HG02870 (cell line): ENCODE results near the gene GNB1L.

Source experiments
- ATAC-seq: cut with Tn5 transposase; IDR thresholded peaks from one replicate; pipeline ENCODE4 v1.9.1; 2021; ENCODE audit warnings: mild to moderate bottlenecking, moderate library complexity; ENCODE audit not compliant: unreplicated experiment

Gene GNB1L

DNA sequence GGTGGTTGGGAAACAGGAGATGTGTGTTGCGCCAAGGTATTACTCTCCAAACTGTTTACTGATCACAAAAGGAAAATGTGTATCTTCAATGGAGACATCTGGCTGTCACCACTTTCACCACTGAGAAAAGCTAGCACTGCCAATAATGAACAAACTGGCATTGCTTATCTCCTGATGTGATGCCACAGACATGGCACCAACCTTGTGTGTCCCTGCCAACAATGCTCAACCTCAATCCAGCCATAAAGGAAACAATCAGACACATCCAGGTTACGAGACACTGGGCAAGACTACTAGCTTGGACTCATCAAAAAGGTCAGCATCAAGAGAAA is 28.1 kb downstream of the GNB1L start:
- ATAC-seq, result no peak

DNA sequence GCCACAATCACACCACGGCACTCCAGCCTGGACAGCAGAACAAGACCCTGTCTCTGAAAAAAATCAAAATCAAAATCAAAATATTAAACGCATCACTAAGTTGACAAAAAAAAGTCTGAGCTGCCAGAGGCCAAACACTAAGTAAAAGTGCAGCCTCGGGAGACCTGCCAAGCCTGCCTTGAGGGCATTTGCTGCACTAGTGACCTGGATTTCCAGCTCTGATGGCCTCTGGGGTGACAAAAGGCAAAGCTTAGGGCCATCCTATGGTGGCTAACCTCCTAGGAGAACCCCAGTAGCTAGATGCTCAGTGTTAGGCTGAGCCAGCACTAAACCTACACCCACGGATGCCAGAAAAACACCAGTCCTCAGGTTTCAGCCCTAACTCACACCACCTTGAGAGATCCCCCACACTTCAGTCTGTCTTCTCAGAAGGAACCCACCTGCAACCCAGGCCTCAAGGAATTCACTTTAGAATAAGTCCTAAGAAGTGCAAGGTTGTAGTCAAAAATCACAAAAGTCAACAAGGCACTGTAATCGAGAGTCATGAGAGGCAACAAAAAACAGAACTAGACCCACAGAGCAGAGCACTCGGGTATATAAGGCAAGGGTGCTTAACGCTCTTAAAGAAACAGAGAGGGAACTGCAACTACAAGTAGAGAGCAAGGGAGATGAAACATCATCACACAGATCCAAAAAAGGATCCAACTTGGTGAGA is 28.6 kb downstream of the GNB1L start:
- ATAC-seq, result no peak

DNA sequence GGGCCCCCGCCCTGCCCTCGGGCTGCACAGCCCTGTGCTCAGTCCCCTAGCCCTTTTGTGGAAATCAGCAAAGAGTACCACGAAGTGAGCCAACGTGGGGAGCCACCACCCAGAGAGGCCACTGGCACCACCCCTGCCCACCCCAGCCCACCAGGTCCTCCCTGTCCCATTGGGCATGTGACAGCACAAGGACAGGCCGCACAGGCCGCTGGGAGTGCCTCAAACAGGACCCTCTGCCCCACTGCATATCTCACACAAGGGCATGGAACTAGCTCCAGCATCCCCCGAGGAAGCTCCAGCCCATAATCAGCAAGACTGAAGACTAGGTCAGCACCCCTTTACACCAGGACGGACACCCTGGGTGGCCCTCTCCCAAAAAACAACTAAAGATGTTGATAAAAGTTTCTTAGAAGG is 29.7 kb downstream of the GNB1L start:
- ATAC-seq, result no peak

DNA sequence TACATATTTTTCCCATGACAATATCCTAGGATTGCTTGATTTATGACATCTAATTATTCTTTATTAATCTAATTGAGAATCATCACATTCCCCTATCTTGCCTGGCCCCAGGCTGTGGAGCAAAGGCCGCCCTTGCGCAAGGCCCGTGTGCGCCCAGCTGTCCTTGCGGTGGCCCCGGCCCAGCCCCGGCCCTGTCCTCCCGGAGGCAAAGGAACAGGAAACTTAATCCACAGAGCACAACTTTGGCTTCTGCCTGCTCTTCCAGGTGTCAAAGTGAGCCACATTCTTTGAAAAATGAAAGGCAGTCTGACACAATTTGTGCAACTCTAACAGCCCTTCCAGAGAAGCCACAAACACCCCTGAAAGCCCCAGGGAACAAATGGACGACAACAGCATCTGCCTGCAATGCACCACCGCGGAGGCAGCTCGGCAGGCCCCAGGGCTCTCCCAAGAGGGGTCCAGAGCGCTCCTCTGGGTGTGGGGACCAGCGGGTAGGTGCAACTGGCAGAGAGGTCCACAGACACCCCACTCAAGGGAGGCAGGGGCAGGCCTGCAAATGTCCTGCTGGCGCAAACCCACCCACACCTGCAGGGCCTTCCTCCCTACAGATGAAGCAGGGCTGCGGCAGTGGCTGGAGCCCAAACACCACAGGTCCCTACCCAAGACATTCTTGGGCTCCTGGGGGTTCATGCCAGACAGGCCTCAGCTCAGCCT is 30.3 kb downstream of the GNB1L start:
- ATAC-seq, result no peak

DNA sequence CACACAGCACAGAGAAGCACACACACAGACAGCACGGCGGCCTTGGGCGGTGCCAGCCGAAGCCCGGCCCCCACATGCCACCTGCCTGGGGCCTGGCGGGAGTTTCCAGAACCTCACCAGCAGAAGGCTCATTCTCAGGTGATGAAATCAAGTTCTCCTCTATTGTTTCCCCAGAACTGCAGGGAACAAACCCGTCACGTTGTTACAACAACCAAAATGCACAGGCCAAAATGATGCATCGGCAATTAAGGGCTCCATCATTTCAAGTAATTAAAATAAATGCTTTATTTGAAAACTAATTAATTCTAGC is 30.8 kb downstream of the GNB1L start:
- ATAC-seq, result no peak

DNA sequence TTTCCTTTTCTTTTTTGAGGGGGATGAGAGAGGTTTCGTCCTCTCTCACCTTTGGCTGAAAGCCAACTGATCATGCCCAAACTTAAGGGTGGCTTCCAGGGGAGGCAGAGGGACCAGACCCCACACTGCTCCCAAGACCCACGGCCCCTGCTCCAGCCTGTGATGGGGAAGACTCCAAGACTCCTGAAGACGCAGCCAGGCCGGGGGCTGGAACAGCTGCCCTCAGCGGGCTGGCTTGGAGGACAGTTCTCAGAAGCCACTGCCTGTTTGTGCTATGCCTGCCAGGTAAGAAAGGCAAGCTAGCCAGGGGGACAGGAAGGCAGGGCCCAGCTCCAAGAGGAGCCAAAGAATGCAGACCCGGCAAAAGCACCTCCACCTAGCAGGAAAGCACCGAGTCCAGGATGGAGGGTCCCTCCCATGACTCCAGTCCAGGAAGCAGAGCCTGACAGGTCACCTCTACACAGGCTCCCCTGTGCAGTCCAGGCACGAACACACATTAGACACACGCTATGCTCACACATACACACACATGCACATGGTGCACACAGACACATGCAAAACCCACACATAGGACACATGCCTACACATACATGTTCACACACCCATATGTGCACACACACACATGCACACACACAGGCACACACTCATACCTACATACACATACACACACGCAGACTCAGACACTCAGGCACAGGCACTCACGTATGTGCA is 31.3 kb downstream of the GNB1L start:
- no peak for ATAC-seq

DNA sequence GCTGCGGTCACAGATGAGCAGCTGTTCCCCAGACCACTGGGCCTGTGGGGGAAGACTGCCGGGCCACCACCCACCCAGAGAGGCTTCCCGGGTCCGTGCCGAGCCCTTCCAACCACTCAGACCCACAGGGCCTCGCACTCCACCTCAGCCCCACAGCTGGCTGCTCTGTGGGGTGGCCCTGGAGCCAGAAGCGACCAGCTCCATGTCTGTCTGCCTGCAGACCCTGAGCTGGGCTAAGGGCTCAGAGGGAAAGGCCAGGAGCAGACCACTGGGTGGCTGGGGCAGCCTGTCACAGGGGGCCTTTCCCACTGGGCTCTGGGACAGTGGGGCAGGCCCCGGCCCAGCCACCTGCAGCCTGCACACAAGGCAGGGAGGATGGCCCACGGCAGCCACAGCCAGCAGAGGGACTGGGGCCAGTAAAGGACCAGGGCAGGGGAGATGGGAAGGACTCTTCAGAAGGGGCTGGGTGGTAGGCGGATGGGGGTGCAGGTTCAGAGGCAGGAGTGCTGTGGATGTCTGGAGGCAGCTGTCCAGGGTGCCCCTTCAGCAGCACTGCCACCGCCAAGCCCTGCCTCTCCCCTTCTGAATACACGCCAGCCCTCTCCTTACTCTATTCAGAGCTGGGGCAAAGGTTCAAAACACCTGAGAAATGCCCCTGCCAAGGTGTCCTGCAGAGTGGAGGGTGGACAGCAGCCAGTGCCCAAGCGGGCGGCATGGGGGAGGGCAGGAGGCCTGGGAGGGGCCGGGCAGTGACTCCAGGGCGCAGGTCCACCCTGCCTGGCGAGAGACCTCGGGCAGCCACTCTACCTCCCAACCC is 32.2 kb downstream of the GNB1L start:
- ATAC-seq, result no peak

DNA sequence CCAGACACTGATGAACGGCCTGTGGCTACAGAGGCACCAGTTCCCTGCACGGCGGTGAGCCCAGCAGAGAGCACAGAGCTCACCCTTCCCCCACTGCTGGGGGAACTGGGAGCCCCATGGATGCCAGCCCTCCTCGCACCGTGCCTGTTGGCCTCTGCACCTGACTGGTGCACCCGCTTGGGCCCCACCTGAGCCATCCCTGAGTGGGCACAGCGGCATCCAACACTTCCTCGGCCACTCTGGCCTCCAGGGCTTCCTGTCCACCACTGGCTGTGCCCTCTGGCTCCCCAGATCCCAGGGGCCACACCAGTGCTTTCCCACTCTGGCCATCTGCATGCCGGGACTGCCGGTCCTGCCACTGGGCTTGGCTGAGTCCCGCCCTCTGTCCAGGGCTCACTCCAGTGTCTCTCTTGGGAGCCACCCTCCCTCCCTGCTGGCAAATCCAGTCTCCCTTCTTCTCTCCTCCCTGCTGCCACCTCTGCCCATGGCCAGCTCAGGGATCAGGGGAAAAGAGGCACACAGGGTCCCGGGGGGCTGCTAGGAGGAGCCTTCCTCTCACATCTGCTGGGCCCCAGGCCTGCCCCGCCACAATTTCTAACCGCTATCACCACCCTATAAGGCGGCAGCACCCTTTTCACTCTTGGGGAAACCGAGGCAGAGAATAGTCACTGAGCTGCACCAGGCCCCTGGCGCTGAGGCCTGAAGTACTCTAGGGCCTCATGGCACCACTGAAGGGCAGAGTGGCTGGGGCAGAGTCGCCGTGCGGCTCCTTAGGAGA is 33.0 kb downstream of the GNB1L start:
- ATAC-seq, result no peak

DNA sequence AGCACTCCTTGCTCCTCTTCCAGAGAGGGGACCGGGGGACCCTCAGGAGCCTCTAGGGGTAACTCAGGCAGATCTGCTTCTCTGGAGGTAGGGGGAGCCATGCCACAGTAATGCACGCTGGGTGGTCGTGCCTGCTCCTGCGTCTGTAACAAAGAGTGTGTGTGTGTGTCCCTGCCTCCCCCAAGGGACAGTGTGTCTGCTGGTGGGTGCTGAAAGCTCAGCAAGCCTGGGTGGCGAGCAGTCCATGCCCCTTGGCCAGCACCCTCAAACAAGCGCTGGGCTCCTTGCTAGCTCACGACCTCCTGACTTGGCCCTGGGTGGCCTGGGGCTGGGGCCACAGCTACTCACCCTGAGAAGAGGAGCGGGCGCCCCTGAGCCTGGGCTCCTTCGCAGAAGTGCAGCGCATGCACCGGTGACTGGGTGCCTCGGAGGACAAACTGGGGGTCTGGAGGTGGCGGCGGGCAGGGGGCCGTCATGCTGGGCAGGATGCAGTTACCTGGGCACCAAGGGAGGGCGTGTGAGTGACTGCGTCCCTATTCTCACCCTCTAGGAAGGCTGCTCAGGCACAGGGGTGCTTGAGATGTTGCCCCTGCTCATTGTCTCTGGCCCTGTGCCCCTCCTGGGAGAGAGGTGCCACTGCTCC is 33.7 kb downstream of the GNB1L start:
- no peak for ATAC-seq

DNA sequence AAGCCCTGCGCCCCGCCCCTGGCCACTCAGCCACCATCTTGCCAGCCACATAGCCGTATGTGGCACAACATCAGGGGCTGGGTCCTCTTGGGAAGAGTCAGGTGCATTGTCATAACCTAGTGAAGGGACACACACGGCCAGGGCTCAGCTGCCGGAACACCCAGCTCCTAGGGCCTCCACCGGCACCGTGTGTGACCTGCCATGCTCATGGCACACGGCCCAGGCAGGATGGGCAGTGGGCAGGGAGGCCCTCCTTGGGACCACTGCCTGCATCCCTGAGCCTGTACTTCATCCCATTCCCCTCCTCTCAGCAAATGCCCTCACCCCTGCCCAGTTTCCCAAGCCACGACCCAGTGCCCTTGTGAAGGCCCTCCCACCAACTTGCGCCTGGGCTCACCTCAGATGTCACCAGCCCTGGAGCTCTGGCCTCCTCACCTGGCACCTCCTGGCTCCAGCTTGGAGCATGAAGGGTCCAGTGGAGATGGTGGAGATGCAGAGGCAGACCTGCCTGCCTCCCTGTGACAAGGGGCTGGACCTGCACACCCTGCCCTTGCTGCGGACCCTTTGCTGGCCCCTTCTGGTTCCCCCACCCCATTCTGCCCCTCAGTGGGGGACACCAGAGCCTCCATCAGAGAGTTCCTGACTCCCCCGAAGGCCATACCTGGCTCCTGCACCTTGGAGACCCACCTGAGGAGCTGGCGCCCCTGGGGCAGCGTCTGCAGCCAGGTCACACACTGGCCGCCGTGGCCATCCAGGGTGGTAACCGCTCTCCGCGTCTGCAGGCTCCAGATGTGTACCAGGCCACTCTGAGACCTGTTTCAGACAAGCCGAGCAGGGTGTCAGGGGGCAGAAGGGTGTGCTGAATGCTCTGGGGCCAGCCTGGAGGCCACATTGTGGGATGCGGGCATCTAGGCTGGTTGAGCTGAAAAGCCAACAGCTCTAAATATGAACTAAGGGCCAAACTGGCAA is 34.5 kb downstream of the GNB1L start:
- no peak for ATAC-seq

DNA sequence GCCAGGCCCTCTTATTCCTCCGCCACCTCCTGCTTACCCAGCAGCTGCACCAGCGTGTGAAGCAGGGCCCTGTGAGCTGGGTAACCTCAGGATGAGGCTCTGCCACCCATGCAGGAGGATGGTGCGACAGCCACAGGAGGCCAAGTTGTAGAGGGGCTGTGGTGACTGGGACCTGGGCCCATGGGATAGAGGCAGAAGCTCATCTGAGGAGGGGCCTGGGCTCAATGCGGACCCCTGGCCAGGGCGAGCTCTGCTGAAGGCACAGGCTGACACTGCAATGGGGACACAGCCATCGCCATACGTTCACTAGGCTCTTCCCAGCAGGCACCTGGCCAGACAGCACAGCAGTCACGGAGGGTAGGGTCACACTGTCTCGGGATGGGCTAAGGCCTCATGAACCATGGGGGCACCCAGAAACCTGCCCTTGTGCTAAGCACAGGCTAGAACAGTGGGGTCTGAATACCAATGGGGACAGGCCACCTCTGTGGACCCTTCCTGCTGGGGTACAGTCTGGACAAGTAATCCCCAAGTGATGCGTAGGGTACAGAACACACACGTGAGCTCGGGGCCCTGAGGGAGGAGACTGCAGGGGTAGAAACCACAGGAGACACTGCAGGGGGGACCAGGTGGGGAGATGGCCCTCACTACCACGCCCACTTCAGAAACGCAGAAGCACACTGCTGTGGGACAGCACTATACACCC is 35.3 kb downstream of the GNB1L start:
- no peak for ATAC-seq

DNA sequence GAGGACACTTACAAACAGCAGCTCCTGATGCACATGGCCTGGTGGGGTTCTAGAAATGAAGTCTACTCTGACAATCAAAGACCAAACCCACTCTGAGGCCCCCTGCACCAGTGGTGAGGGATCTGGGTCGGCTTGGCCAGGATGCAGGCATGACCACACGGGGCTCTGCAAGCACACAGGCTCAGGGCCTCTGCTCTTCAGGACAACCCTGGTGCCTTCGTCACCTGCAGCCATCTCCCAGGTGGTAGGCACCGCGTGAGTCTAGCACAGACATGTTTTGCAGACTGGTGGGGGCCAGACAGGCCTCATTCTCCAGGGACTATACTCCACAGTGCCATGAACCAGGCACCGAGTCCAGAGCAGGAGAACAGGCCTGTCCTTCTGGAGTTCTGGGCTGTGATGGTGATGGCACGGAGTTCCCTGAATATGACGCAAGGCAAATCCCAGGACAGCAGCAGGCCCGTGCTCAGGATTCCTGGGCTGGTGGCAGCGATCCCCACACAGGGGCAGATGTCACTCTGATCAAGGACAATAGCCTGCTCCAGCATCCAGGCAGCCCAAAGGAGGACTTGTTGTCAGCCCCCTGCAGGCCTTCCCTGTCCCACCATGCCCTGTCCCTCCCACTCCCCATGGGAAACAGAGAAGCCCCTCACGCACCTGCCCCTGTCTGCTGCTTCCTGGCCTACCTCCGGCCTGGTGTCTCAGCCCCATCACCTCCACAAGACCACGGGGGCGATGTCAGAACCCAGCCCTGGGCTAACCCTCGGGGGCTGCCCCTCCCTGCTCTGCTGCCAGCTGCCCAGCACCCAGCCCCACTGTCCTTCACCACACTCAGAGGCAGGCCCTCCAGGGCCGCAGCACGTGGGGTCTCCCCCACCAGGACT is 36.1 kb downstream of the GNB1L start:
- ATAC-seq, result no peak

DNA sequence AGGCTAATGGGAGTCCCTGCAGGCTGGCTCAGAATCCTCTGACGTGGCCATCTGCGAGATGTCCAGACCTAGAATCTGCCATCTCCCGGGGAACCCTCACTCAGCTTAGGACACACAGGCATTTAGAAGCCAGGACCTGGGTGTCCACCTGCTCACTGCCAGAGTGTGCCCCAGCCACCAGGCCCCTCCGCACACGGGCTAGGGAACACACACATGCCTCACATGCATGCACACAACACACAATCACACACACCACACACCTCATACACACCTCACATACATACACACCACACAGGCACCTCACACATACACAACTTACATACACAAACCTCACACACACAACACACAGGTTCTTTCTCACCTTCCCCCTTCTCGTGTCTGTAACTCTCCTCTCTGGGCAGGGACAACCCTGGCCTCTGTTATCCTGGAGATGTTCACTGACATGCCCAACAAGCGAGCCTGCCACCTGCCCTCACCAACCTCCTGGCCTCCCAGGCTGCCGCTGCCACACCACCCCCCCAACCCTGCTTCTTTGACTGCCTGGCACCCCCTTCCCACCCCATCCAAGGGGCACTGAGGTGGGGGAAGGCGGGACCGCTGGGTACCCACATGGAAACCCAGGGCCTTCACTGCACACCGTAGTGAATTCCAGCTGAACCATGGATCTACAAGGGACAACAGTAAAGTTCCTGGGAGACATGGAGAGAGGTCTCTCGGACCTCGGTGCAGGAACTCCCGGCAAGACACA is 38.1 kb downstream of the GNB1L start:
- ATAC-seq, result no peak

DNA sequence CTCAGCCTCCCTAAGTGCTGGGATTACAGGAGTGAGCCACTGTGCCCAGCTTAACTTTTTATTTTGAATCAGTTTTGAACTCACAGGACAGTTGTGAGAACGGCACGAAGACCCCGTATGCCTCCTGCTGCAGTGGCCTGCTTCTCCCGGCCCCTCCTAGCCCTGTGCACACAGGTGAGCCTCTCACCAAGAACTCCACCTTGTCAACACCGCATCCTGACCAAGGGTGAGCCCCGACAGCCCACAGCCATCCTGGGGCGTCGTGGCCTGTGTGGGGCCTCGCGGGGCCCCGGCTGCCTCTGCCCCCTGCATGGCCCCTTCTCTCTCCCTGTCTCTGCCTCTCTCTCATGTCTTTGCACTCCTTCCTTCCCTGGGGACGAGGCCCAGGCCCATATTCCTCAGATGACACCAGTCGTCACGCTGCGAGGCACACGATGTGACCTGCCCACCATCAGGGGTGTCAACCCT is 38.8 kb downstream of the GNB1L start:
- no peak for ATAC-seq

DNA sequence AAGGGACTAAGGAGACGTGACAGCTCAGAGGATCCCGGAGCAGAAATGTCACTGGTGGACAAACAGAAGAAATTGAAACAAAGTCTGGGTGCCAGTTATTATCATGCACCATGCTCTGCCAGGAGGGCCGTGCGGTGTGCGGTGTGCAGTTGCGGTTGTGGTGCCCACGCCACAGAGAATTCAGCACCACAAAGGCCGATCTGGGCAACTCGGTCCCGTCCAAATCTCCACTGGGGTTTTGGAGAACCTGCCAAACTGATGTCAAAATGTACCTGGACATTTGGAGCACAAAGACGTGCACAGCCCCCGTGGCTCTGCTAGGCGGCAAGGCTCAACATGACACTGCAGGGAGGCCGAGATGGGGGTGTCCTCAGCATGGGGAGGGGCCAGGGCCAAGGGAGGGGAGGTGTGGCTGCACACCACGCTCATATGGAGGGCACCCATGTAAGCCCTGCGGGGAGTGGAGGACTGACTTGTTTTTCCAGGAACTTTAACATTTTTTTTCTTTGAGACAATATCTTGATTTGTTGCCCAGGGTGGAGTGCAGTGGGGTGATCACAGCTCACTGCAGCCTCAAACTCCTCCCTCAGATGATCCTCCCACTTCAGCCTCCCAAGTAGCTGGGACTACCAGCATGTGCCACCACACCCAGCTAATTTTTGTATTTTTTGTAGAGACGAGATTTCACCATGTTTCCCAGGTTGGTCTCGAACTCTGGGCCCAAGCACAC is 39.4 kb downstream of the GNB1L start:
- no peak for ATAC-seq

DNA sequence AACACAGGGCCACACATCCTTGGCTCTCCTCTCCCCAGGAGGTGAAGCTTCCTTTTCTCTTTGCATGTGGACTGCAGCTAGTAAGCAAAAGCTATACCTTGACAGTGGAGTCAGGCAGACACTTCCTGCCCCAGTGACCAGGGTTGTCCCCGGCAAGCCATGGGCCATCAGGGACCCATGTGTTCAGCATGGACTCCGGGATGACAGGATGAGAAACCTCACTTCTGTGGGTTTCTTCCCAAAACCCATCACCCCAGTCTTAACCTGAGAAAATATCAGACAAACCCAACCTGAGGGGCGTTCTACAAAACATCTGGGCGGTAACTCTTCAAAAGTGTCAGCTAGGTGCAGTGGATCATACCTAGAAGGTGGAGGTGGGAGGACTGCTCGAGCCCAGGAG is 40.2 kb downstream of the GNB1L start:
- no peak for ATAC-seq
